Cardiac muscle cell (in vitro differentiated cells and primary cell): Measurements from ENCODE around the gene SLAMF1. TPM values are rescaled to one million over a fixed set of nuclear protein-coding genes. Genes with fewer than 3 reads are reported as not detected.

Experiments used
- DNase-seq, 2 donors: peaks; one replicate each; pipeline versions ENCODE4 v3.0.0 to v3.0.0-alpha.2; 2010 to 2017; ENCODE audit warnings: low read depth in 1 of 2, low spot score in 1 of 2
- H3K27ac ChIP-seq: fragments of 200-600 bp; sonication (generic); 2 replicates; pipeline ENCODE4 v1.5.1; 2016
- H3K27me3 ChIP-seq: fragments of 200-600 bp; sonication (generic); 2 replicates; pipeline ENCODE4 v1.6.0; 2016; ENCODE audit warnings: control low read depth
- H3K36me3 ChIP-seq: fragments of 200-600 bp; sonication (generic); 2 replicates; pipeline ENCODE4 v1.5.1; 2016; ENCODE audit warnings: control low read depth
- H3K4me1 ChIP-seq: fragments of 200-600 bp; sonication (generic); 2 replicates; pipeline ENCODE4 v1.8.1; 2017; ENCODE audit warnings: low read depth, mild to moderate bottlenecking, mixed run types
- H3K4me3 ChIP-seq: fragments of 200-600 bp; sonication (generic); 2 replicates; pipeline ENCODE4 v1.5.1; 2016; ENCODE audit warnings: mild to moderate bottlenecking
- H3K9me3 ChIP-seq: fragments of 200-600 bp; sonication (generic); 2 replicates; pipeline ENCODE4 v1.5.1; 2017; ENCODE audit warnings: low read depth, mild to moderate bottlenecking, control low read depth
- CTCF ChIP-seq: IDR thresholded peaks from 2 replicates; pipeline ENCODE4 v1.5.1; 2012; ENCODE audit warnings: low read depth, mild to moderate bottlenecking, low read length
- polyA plus RNA-seq: library from polyadenylated mRNA; unstranded; fragments of >200 nt; fragmentation: Nextera tagmentation; extraction: Ambion mirVana; gene quantifications from 2 replicates; pipeline ENCODE4 v1.2.1, GENCODE V29; 2016
- total RNA-seq: library from RNA; depleted of rRNA; stranded (reverse); fragments of >200 nt; gene quantifications from 2 replicates; pipeline ENCODE4 v1.2.3, GENCODE V29; 2016

SLAMF1 gene
- total and polyA plus RNA-seq, 2 experiments from 2014 or later, result not detected

- Histone ChIP-seq H3K4me3 (no peak overlapping the region), H3K9me3 (no peaks in the 10 kb centered on the region), H3K36me3 (no peaks in the 10 kb centered on the region), H3K4me1 (no peaks in the 10 kb centered on the region), H3K27me3 (no peaks in the 10 kb centered on the region), H3K27ac (no peak overlapping the region)
- no peak for TF ChIP-seq CTCF
- DNase-seq, result no peak
Observed at GRCh38 chr1:160610569-160611242, 36.1 kb downstream of the SLAMF1 start.

GRCh38 chr1:160608941-160609340 lies 37.9 kb downstream of the SLAMF1 start:
- H3K27me3 ChIP-seq, result no peaks in the 10 kb centered on the region
- H3K4me3 ChIP-seq, result no peak overlapping the region
- H3K9me3 ChIP-seq, result no peaks in the 10 kb centered on the region
- no peak overlapping the region for H3K27ac ChIP-seq
- TF ChIP-seq CTCF, result no peak
- no peaks in the 10 kb centered on the region for H3K4me1 ChIP-seq
- no peak for DNase-seq
- H3K36me3 ChIP-seq, result no peaks in the 10 kb centered on the region

- H3K36me3 ChIP-seq, result no peaks in the 10 kb centered on the region
- H3K4me1 ChIP-seq, result no peaks in the 10 kb centered on the region
- H3K9me3 ChIP-seq, result no peaks in the 10 kb centered on the region
- no peak overlapping the region for H3K27ac ChIP-seq
- H3K4me3 ChIP-seq, result no peak overlapping the region
- no peaks in the 10 kb centered on the region for H3K27me3 ChIP-seq
- no peak for DNase-seq
- TF ChIP-seq CTCF, result no peak
Observed at GRCh38 chr1:160608514-160608913, 38.3 kb downstream of the SLAMF1 start.

GRCh38 chr1:160608057-160608456 lies 38.8 kb downstream of the SLAMF1 start:
- Histone ChIP-seq H3K9me3 (no peaks in the 10 kb centered on the region), H3K36me3 (no peaks in the 10 kb centered on the region), H3K27me3 (no peaks in the 10 kb centered on the region), H3K27ac (no peak overlapping the region), H3K4me1 (no peaks in the 10 kb centered on the region), H3K4me3 (no peak overlapping the region)
- no peak for DNase-seq
- TF ChIP-seq CTCF, result no peak

DNA sequence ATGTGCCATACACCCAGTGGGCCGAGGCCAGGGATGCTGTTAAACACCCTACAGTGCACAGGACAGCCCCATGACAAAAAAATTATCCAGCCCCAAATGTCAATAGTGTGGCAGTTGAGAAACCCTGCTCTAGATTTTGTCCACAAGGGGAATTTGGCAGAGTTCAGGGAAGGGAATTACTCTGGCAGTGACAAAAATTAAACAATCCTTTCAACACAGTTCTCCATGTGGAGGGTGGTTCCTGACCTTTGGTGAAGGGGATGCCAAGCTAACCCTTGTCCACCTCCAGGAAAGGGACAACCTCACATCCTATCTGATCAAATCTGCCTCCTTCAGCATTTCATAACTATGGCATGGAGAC lies 39.2 kb downstream of the SLAMF1 start:
- no peaks in the 10 kb centered on the region for H3K27me3 ChIP-seq
- DNase-seq, result no peak
- H3K4me1 ChIP-seq, result no peaks in the 10 kb centered on the region
- no peak overlapping the region for H3K27ac ChIP-seq
- no peak for TF ChIP-seq CTCF
- H3K4me3 ChIP-seq, result no peak overlapping the region
- H3K36me3 ChIP-seq, result no peaks in the 10 kb centered on the region
- no peaks in the 10 kb centered on the region for H3K9me3 ChIP-seq
